GM23338 (cell line): ENCODE data around the gene GRK5. TPM values are rescaled to one million over a fixed set of nuclear protein-coding genes. Genes with fewer than 3 reads are reported as not detected.

Experiments used
- ETS1 ChIP-seq: IDR thresholded peaks from 2 replicates; pipeline ENCODE4 v1.6.1; 2016; ENCODE audit warnings: antibody characterized with exemption
- EZH2phosphoT487 ChIP-seq: fragments of 200-600 bp; sonication (generic); IDR thresholded peaks from one replicate; pipeline ENCODE4 v1.8.1; 2018; ENCODE audit warnings: antibody characterized with exemption; ENCODE audit not compliant: unreplicated experiment
- POLR2AphosphoS5 ChIP-seq: IDR thresholded peaks from 2 replicates; pipeline ENCODE4 v1.6.1; 2016; ENCODE audit warnings: antibody characterized with exemption, low read depth
- REST ChIP-seq: IDR thresholded peaks from one replicate; pipeline ENCODE4 v1.6.1; 2018; ENCODE audit warnings: antibody characterized with exemption; ENCODE audit not compliant: unreplicated experiment
- ZNF114 ChIP-seq: fragments of 250-450 bp; sonication (Bioruptor Pico); IDR thresholded peaks from 2 replicates; pipeline ENCODE4 v1.5.0; 2020; ENCODE audit warnings: mild to moderate bottlenecking, moderate library complexity
- ZNF331 ChIP-seq: fragments of 250-450 bp; sonication (Bioruptor Pico); IDR thresholded peaks from 2 replicates; pipeline ENCODE4 v1.5.0; 2020; ENCODE audit warnings: low read depth, mild to moderate bottlenecking, moderate library complexity
- ZNF462 ChIP-seq: fragments of 250-450 bp; sonication (Bioruptor Pico); IDR thresholded peaks from 2 replicates; pipeline ENCODE4 v1.5.0; 2020; ENCODE audit warnings: mild to moderate bottlenecking, moderate library complexity
- polyA plus RNA-seq: library from polyadenylated mRNA; unstranded; fragments of >200 nt; fragmentation: Nextera tagmentation; extraction: Ambion mirVana; gene quantifications from 2 replicates; pipeline ENCODE4 v1.2.1, GENCODE V29; 2016
- total RNA-seq: library from RNA; depleted of rRNA; stranded (reverse); fragments of >200 nt; shearing (Covaris generic); gene quantifications from 2 replicates; pipeline ENCODE4 v1.2.3, GENCODE V29; 2014

GRK5 gene
- total and polyA plus RNA-seq, 2 experiments from 2014 or later = 0.53 to 2.0 TPM

- TF ChIP-seq ZNF462 (no peak), ETS1 (no peak), ZNF331 (CRISPR knock-in tag) (no peak), POLR2AphosphoS5 (no peak), ZNF114 (no peak), EZH2phosphoT487 (no peak), REST (no peak)
Measured at GRCh38 chr10:119446441-119447277, 239.3 kb downstream of the GRK5 start (continued).
